H1 (cell line): ENCODE measurements around the gene UGT2B15. TPM values are rescaled to one million over a fixed set of nuclear protein-coding genes. Genes with fewer than 3 reads are reported as not detected.
"Not testable (repeated sequence)": the region's sequence is repeated elsewhere in the genome, so short reads cannot be mapped to it uniquely, and the experiment has no call there.

Source experiments
- CTCF ChIA-PET: fragments of 300-600 bp; sonication (Branson Sonifier 250); formaldehyde crosslinking; loops from one replicate; lab custom pipeline; 2021; ENCODE audit not compliant: partially characterized antibody; lab: Charles Lee
- POLR2A ChIA-PET: fragments of 300-600 bp; sonication (Branson Sonifier 250); formaldehyde crosslinking; loops from one replicate; lab custom pipeline; 2021; ENCODE audit warnings: inconsistent platforms; ENCODE audit not compliant: partially characterized antibody; lab: Charles Lee
- DNase-seq, 2 experiments: peaks; one replicate each; pipeline versions ENCODE4 v3.0.0 to v3.0.0-alpha.2; 2010 to 2022; ENCODE audit warnings: low spot score in 2 of 2, low read depth in 1 of 2, mixed read lengths in 1 of 2
- FAIRE-seq: peaks from 2 replicates; lab custom pipeline; 2011; peaks lifted over from hg19 to GRCh38; lab: Jason Lieb, UNC
- H2AFZ ChIP-seq: 2 replicates; pipeline ENCODE4 v1.8.1; 2012; ENCODE audit warnings: low read length, inconsistent platforms
- H2AK5ac ChIP-seq: 2 replicates; pipeline ENCODE4 v1.6.1; 2013; ENCODE audit warnings: low read depth, low read length
- H2BK120ac ChIP-seq: replicated peaks from 2 replicates; pipeline ENCODE3; 2013; ENCODE audit warnings: low read depth, low read length, inconsistent platforms
- H2BK12ac ChIP-seq: 2 replicates; pipeline ENCODE4 v1.6.1; 2013; ENCODE audit warnings: low read depth, low read length
- H2BK15ac ChIP-seq: 2 replicates; pipeline ENCODE4 v1.6.1; 2013; ENCODE audit warnings: low read length
- H2BK20ac ChIP-seq: 2 replicates; pipeline ENCODE4 v1.6.1; 2013; ENCODE audit warnings: low read length
- H2BK5ac ChIP-seq: 2 replicates; pipeline ENCODE4 v1.6.1; 2013; ENCODE audit warnings: low read depth, low read length
- H3K14ac ChIP-seq: 2 replicates; pipeline ENCODE4 v1.6.1; 2013; ENCODE audit warnings: inconsistent platforms; ENCODE audit not compliant: insufficient read length
- H3K18ac ChIP-seq: 2 replicates; pipeline ENCODE4 v1.6.1; 2013; ENCODE audit warnings: low read length; ENCODE audit errors: extremely low read depth
- H3K23ac ChIP-seq: 2 replicates; pipeline ENCODE4 v1.6.1; 2013; ENCODE audit warnings: inconsistent platforms; ENCODE audit not compliant: insufficient read length
- H3K23me2 ChIP-seq: 2 replicates; pipeline ENCODE4 v1.6.1; 2013; ENCODE audit warnings: low read depth, low read length
- H3K27ac ChIP-seq: 2 replicates; pipeline ENCODE4 v1.6.1; 2011; ENCODE audit warnings: low read depth, low read length, inconsistent platforms
- H3K27me3 ChIP-seq, 4 experiments: replicated peaks in 1 of 4; 1 replicate in 1 of 4; 2 replicates in 3 of 4; pipeline versions ENCODE4 v1.6.1 to v1.8.1; 2011 to 2013; ENCODE audit warnings: low read length in 3 of 4, mild to moderate bottlenecking in 3 of 4, inconsistent platforms in 2 of 4, mixed read lengths in 2 of 4, moderate library complexity in 1 of 4; ENCODE audit not compliant: control insufficient read depth in 3 of 4, insufficient read depth in 3 of 4; ENCODE audit errors: extremely low read depth in 1 of 4
- H3K36me3 ChIP-seq, 4 experiments: 2 replicates each; pipeline versions ENCODE4 v1.6.1 to v1.8.1; 2011 to 2013; ENCODE audit warnings: mild to moderate bottlenecking in 4 of 4, low read length in 3 of 4, moderate library complexity in 2 of 4, control low read depth in 1 of 4, inconsistent platforms in 1 of 4; ENCODE audit not compliant: insufficient read depth in 4 of 4, control insufficient read depth in 2 of 4
- H3K4ac ChIP-seq: replicated peaks from 2 replicates; pipeline ENCODE3; 2013; ENCODE audit warnings: low read length, low read depth, mixed read lengths, inconsistent platforms; ENCODE audit not compliant: insufficient read length
- H3K4me1 ChIP-seq, 4 experiments: replicated peaks in 1 of 4; 1 replicate in 1 of 4; 2 replicates in 3 of 4; pipeline versions ENCODE4 v1.6.1 to v1.8.1; 2011 to 2013; ENCODE audit warnings: low read length in 3 of 4, inconsistent platforms in 2 of 4, mixed read lengths in 1 of 4; ENCODE audit not compliant: insufficient read depth in 4 of 4, control insufficient read depth in 3 of 4
- H3K4me2 ChIP-seq, 2 experiments: 2 replicates each; pipeline versions ENCODE4 v1.6.1 to v1.8.1; 2011 to 2013; ENCODE audit warnings: low read depth in 2 of 2, low read length in 2 of 2, control low read depth in 1 of 2, inconsistent platforms in 1 of 2, mild to moderate bottlenecking in 1 of 2; ENCODE audit not compliant: insufficient read depth in 1 of 2
- H3K4me3 ChIP-seq, 4 experiments: fragments of 200-600, 300-600 bp in 1 of 4; sonication (generic), shearing (Covaris generic), sonication (Bioruptor Twin) in 1 of 4; 2 replicates each; pipeline versions ENCODE4 v1.5.1 to v1.8.1; 2011 to 2016; ENCODE audit warnings: low read length in 4 of 4, low read depth in 3 of 4, control low read depth in 2 of 4, inconsistent platforms in 2 of 4, mild to moderate bottlenecking in 2 of 4, mixed read lengths in 1 of 4, moderate library complexity in 1 of 4; ENCODE audit not compliant: insufficient read depth in 2 of 4; ENCODE audit errors: extremely low read depth in 1 of 4
- H3K56ac ChIP-seq: replicated peaks from 2 replicates; pipeline ENCODE3; 2013; ENCODE audit warnings: low read depth, mild to moderate bottlenecking, mixed read lengths, low read length, inconsistent platforms; ENCODE audit not compliant: insufficient read length
- H3K79me1 ChIP-seq: 2 replicates; pipeline ENCODE4 v1.6.1; 2013; ENCODE audit warnings: low read depth, low read length, control low read depth
- H3K79me2 ChIP-seq, 2 experiments: 2 replicates each; pipeline versions ENCODE4 v1.6.1 to v1.8.1; 2012 to 2013; ENCODE audit warnings: low read length in 2 of 2, mild to moderate bottlenecking in 2 of 2, inconsistent platforms in 1 of 2; ENCODE audit not compliant: insufficient read depth in 2 of 2, control insufficient read depth in 1 of 2
- H3K9ac ChIP-seq, 4 experiments: replicated peaks in 1 of 4; 1 replicate in 1 of 4; 2 replicates in 3 of 4; pipeline versions ENCODE4 v1.6.1 to v1.8.1; 2011 to 2013; ENCODE audit warnings: low read depth in 3 of 4, low read length in 3 of 4, control low read depth in 2 of 4, mild to moderate bottlenecking in 2 of 4, moderate library complexity in 2 of 4, inconsistent platforms in 1 of 4; ENCODE audit errors: extremely low read depth in 1 of 4
- H3K9me3 ChIP-seq, 2 experiments: 2 replicates each; pipeline versions ENCODE4 v1.6.1 to v1.8.1; 2012 to 2013; ENCODE audit warnings: mild to moderate bottlenecking in 2 of 2, moderate library complexity in 2 of 2, control low read depth in 1 of 2, inconsistent platforms in 1 of 2, low read depth in 1 of 2, low read length in 1 of 2, mixed read lengths in 1 of 2; ENCODE audit not compliant: insufficient read depth in 2 of 2
- H4K20me1 ChIP-seq, 2 experiments: replicated peaks in 1 of 2; 2 replicates each; pipeline versions ENCODE3 to v1.8.1; 2011 to 2013; ENCODE audit warnings: inconsistent platforms in 2 of 2, low read length in 2 of 2, mild to moderate bottlenecking in 1 of 2; ENCODE audit not compliant: insufficient read depth in 2 of 2, control insufficient read depth in 1 of 2
- H4K5ac ChIP-seq: 2 replicates; pipeline ENCODE4 v1.6.1; 2013; ENCODE audit warnings: low read length, low read depth, mixed read lengths, inconsistent platforms; ENCODE audit not compliant: insufficient read length
- H4K8ac ChIP-seq: 2 replicates; pipeline ENCODE4 v1.8.0; 2013; ENCODE audit warnings: mild to moderate bottlenecking, moderate library complexity, low read length, inconsistent platforms; ENCODE audit not compliant: insufficient read depth; ENCODE audit errors: extremely low read depth
- H4K91ac ChIP-seq: replicated peaks from 2 replicates; pipeline ENCODE3; 2013; ENCODE audit warnings: low read length, mixed read lengths, inconsistent platforms; ENCODE audit not compliant: insufficient read length
- WGBS, 2 experiments: shearing (Covaris generic) in 1 of 2; methylation state at CpG; one replicate each; pipeline versions ENCODE4 v1.1.6 to v1.1.7; 2013 to 2015; ENCODE audit warnings: low lambda C conversion rate in 2 of 2, mixed read lengths in 2 of 2, inconsistent platforms in 1 of 2, low coverage in 1 of 2, missing lambda C conversion rate in 1 of 2; ENCODE audit not compliant: insufficient replicate concordance in 2 of 2, insufficient coverage in 1 of 2, insufficient read length in 1 of 2; ENCODE audit errors: extremely low coverage in 1 of 2, missing lambda C conversion rate in 1 of 2; 5-methylcytosine and 5-hydroxymethylcytosine counted together
- polyA plus RNA-seq, 7 experiments: library from polyadenylated mRNA; depleted of rRNA in 3 of 7; stranded (reverse) in 5 of 7; unstranded in 2 of 7; fragments of >200 nt in 5 of 7; fragments of 200-250 nt in 2 of 7; gene quantifications; 1 replicate in 5 of 7; 2 replicates in 1 of 7; 4 replicates in 1 of 7; pipeline versions ENCODE4 v1.2.1 to v1.2.3, GENCODE V29; 2011 to 2013; ENCODE audit warnings: missing spikeins in 2 of 7, mixed read lengths in 2 of 7
- total RNA-seq: library from RNA; stranded (reverse); fragmentation: NEBNext Ultra II Directional; extraction: Animal tissue kit (Norgen Biotek cat#: 25700); gene quantifications from 2 replicates; pipeline ENCODE4 v1.2.1, GENCODE V29; 2021

UGT2B15 gene
- total and polyA plus RNA-seq, 2 of the 8 experiments (the other 6 are each of a cell fraction or from before 2014, with no cell fraction given), result not detected

DNA sequence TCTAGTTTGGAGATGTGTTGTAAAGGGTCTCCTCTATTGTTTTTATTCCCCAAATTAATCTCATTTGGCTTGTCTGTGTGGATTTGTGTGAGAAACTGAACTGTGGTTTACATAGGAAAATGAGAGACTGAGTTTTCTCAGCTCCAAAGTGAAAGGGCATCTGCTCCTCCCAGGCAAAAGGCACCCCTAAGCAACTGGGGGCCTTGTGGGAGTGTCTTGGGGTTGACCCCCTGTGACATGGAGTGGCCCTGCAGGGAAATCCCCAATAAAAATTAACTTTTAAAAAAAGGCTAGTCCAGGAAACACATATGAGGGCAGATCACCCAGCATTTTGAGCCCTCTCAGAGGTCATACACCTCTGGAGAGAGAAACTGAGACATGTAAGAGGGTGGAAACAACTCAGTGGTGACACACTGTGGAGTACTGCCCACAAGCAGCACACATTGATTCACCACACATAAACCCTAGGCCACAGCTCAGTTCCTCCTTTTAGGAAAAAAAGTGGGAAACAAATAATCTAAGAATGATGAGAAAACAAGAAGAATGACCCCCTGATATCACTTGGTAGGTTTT is 13.3 kb downstream of the UGT2B15 start:
- H3K4me2 ChIP-seq, H3K9ac ChIP-seq, H2AK5ac ChIP-seq, H3K18ac ChIP-seq, POLR2A ChIA-PET, H3K4me1 ChIP-seq, H4K20me1 ChIP-seq, CTCF ChIA-PET, H3K79me1 ChIP-seq, H3K36me3 ChIP-seq, H3K4ac ChIP-seq, H3K79me2 ChIP-seq, H2BK12ac ChIP-seq, H3K23ac ChIP-seq, H3K9me3 ChIP-seq, H3K27me3 ChIP-seq, H3K14ac ChIP-seq, H3K27ac ChIP-seq, H2BK5ac ChIP-seq, H3K56ac ChIP-seq, H4K8ac ChIP-seq, H4K5ac ChIP-seq, H2BK15ac ChIP-seq, DNase-seq, H2AFZ ChIP-seq, H3K23me2 ChIP-seq, H4K91ac ChIP-seq, H3K4me3 ChIP-seq, H2BK20ac ChIP-seq, H2BK120ac ChIP-seq: not testable (repeated sequence)
- FAIRE-seq, result peak; percentile 83

DNA sequence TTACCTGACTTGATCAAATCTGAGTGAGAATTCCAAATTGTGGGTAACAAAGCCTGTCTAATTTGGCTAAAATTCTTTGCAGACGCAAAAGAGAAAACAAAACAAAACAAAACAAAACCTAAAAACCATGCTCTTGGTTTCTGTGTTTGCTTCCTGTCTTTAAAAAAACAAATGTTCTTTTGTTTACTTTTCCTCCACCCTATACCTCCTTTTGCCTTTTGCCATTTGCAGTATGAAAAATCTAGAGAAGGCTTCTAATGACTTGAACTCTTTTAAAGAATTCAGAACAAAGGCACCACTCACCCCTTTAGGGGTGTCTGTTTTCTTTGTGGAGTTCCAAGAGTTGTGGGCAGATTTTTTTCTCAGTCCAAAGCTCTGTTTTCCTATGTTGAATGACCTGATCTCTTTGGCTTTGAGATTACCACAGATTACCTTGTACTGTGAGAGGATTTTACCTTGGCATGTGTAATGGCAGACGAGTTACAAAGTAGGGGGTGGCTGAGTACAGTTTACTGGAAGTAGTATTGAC is 13.9 kb downstream of the UGT2B15 start:
- DNase-seq, H3K18ac ChIP-seq, H2BK15ac ChIP-seq, H3K23me2 ChIP-seq, H3K4me1 ChIP-seq, POLR2A ChIA-PET, H3K4me3 ChIP-seq, H3K79me1 ChIP-seq, H2AK5ac ChIP-seq, H3K9me3 ChIP-seq, H2BK5ac ChIP-seq, H4K91ac ChIP-seq, H3K4me2 ChIP-seq, H4K8ac ChIP-seq, H3K27ac ChIP-seq, FAIRE-seq, H4K20me1 ChIP-seq, H3K9ac ChIP-seq, H3K27me3 ChIP-seq, H2BK120ac ChIP-seq, H3K14ac ChIP-seq, H3K4ac ChIP-seq, H4K5ac ChIP-seq, H2BK20ac ChIP-seq, H3K36me3 ChIP-seq, H3K56ac ChIP-seq, H3K79me2 ChIP-seq, H3K23ac ChIP-seq: not testable (repeated sequence)
- H2BK12ac ChIP-seq, result 0 out of 2 replicates have a peak overlapping the region, but pooled peaks have one; percentile 23
- 94% methylated on average over 2 of the region's 2 CpGs; no CpG with 5 or more reads in 1 of the 2 experiments for WGBS, 2 experiments
- H2AFZ ChIP-seq, result peak overlapping the region; percentile 41; the same call in 1 of the 2 replicates
- CTCF ChIA-PET, result interaction anchor here (1.0 to 1.4 kb wide), 2 partner anchors 15 to 154 kb away, joined by 4 read pairs; no protein-coding TSS in a partner anchor
